HG03457 (cell line): ENCODE measurements around the gene PLEKHM3.

ENCODE experiments used
- ATAC-seq: cut with Tn5 transposase; IDR thresholded peaks from one replicate; pipeline ENCODE4 v1.9.1; 2021; ENCODE audit warnings: moderate number of reproducible peaks; ENCODE audit not compliant: unreplicated experiment

Gene PLEKHM3

DNA sequence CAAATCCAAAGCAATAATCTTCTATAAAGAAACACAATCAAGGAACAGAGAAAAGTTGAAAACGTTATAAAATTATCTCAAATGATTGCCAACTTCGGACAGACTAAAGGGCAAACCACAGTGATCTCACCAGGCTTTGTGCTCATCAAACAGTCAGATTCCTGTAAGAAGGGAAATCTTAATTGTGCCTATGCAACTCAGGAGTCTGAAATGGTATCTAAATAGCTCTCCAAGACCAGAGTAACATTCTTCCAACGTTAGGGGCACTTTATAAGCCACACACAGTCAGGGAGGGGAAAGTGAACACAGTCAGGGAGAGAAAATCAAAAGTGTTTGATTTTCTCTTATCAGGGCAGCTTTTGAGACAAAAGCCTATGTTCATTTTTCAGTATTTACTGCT lies 29.4 kb downstream of the PLEKHM3 start:
- ATAC-seq, result no peak

DNA sequence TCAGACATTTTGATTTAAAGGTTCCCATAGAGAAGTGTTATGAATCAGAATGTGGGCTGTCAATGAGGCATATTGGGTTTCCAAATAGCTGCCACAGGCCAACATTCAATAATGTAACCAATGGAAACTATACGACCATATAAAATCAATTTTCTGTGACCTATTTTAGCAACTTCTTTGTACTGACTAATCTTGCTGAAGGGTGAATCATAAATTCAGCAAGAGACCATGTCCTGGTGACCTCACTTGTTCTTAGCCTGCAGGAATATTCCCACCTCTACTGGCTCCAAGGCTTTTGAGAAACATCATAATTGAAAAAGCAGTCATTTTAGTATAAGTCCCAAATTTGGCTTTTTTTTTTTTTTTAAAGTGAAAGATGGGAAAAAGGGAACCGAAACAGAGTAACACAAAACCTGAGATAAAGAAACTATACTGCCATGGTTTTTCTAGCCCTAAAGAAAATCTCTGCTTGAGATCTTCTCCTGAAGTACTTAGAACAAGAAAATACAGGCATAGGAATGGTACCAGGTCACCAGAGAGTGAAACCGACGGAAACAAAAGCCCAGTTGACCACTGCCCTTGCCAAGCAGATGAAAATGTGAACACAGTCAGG lies 32.1 kb downstream of the PLEKHM3 start:
- no peak for ATAC-seq

GRCh38 chr2:207991944-207992343 lies 33.4 kb downstream of the PLEKHM3 start:
- no peak for ATAC-seq

- ATAC-seq, result no peak
Observed at GRCh38 chr2:207990784-207991183, 34.5 kb downstream of the PLEKHM3 start.

GRCh38 chr2:207988975-207989374 lies 36.4 kb downstream of the PLEKHM3 start:
- no peak for ATAC-seq

GRCh38 chr2:207987025-207987716 lies 38.2 kb downstream of the PLEKHM3 start:
- ATAC-seq, result no peak

DNA sequence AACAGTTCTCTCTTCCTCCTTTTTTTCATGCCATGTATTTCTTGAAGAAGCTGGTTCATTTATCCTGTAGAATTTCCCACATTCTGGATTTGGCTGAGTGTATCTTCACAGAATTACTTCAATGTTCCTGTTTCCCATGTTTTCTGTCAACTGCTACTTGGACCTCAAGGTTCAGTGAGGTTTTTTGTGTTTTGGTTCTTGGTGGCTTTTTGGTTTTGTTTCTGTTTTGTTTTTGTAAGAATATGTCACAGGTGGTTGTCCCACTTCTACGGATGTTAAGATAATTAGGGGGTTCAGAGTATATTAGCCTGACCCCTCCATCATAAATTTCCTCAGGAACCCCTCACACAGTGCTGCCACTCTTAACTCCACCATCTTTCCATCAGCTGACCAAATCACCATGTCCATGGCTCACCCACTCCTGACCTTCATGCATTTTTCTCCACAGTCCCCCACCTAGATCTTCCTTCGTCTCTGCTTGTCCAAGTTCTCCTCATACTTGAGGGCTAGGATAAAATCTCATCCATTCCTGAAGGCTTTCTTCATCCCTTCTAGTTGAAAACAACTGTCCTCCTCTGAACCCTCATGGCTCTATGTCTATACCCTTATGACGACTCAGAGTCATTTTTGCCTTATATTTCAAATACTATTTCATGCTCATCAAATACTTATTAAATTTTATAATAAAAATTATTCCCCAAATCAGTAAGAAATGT lies 40.4 kb downstream of the PLEKHM3 start:
- ATAC-seq, result no peak

GRCh38 chr2:207983641-207984042 lies 41.7 kb downstream of the PLEKHM3 start:
- ATAC-seq, result peak; percentile 66

GRCh38 chr2:207978177-207978948 lies 47.0 kb downstream of the PLEKHM3 start:
- no peak for ATAC-seq

GRCh38 chr2:207975921-207976320 lies 49.4 kb downstream of the PLEKHM3 start:
- no peak for ATAC-seq

GRCh38 chr2:207974216-207974605 lies 51.1 kb downstream of the PLEKHM3 start:
- no peak for ATAC-seq

- ATAC-seq, result no peak
Observed at GRCh38 chr2:207970826-207971180, 54.5 kb downstream of the PLEKHM3 start.

DNA sequence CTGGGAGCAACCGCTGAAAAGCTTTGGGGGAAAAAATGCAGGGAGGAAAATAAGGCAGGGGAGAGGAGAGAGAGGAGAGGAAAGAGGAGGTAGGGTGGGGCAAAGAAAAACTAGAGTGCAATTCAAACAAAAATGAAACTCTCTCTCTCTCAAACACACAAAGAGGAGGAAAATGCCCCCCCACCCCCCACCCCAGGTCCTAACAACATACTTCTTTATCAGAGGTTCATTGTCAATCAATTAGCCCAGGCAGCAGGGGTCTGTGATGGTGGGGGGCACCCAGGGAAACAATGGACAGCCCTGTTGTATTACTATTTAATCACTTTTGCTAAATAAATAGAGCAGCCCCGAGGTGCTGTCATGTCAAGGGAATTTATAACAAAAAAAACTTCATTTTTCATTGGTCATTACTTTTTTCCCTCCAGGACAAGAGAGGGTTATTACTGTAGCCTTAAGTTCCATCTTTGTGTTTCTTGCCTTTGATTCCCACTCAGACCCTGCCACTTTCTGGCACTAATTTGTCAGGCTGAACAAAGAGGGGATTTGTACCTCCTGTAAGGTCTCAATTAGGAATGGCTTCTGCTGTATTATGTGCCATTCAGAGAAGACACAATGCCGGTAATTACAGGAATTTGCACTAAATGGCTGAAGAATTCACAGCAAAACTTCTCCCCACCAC lies 55.0 kb downstream of the PLEKHM3 start:
- no peak for ATAC-seq

DNA sequence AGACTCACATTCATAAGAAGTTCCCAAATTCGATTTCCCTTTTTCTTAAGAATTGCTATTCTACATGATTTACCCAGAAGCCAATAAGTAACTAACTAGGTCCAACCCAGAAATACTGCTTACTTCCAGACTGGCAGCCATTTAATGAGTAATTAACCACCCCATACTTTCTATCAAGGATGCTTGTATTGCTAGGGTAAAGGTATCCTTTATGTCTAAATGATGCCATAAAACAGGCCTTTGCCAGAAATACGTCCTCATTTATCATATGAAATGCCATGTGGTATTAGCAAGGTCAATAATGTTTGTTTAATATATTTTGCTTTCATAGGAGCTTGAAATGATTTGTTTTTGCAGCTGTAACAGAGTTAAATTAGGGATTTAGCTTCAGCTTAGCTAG lies 56.1 kb downstream of the PLEKHM3 start:
- no peak for ATAC-seq

DNA sequence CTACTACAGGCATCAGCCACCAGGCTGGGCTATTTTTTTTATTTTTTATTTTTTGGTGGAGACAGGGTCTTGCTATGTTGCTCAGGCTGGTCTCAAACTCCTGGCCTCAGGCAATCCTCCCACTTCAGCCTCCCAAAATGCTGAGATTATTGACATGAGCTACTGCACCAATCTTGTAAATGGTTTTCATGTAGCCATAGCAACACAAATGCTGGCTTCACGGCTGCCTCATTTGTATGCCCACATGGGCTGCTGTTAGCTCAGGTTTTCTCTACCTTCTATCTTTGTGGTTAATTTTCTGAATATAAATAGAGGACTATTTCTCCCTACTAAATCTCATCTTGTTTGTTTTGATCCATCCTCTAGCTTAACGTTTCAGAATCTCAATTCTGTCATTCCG lies 58.2 kb downstream of the PLEKHM3 start:
- ATAC-seq, result no peak

DNA sequence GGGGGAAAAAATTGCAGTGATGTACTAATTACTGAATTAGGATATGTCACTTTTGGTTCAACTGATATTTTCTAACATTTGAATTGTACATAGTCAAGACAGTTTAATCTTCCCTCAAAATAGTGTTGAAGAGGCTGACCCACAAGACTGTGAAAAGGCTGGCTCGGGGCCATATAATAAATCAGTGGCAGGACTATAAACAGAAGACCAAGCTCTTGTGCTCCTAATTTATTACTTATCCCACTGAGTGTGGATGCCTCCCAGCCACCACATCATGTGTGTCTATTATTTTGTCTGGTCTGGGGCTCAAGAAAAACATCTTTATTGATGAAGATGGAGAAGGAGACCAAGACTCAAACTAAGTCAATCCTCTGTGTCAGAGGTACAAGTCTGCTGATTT lies 64.4 kb downstream of the PLEKHM3 start:
- ATAC-seq, result no peak

DNA sequence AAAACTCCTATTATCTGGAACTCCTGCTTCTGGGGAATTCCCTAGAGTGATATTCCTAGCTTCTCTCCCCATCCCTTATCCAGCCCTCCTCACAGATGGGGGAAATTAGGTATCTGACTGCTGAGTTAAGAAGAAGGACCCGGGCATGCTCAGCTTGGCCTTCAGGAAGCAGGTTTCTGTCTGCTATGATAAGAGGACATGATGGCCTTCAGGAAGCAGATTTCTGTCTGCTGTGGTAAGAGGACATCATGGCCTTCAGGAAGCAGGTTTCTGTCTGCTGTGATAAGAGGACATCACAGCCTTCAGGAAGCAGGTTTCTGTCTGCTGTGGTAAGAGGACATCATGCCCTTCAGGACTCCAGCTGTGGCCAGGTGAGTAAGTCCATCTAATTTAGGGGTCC lies 65.2 kb downstream of the PLEKHM3 start:
- no peak for ATAC-seq

DNA sequence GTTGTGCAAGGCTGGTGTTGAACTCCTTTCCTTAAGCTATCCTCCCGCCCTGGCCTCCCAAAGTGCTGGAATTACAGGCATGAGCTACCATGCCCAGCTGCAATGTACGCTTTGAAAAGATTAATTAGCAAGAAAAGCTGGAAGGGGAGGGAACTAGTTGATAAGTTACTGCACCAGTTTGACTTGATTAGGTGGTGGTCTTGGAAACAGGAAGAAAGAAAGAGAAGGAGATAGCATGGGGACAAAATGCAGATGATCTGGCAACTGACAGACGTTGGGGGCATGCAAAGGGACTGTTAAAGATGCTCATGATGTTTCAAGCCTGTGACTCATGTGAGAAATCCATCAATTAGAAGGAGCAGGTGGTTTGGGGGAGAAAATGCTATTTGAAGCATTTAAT lies 68.6 kb downstream of the PLEKHM3 start:
- no peak for ATAC-seq

GRCh38 chr2:207955456-207955855 lies 69.9 kb downstream of the PLEKHM3 start:
- no peak for ATAC-seq

- ATAC-seq, result no peak
Observed at GRCh38 chr2:207953354-207953753, 72.0 kb downstream of the PLEKHM3 start.
